K562 (cell line): ENCODE data around the gene DNMBP. TPM values are rescaled to one million over a fixed set of nuclear protein-coding genes. Genes with fewer than 3 reads are reported as not detected.

Source experiments
- ARNT ChIP-seq, 2 experiments: fragments of 450-650 bp; IDR thresholded peaks; 2 replicates each; pipeline ENCODE4 v1.6.1; 2016; ENCODE audit warnings: mild to moderate bottlenecking in 1 of 2
- DNMT1 ChIP-seq: fragments of 450-650 bp; IDR thresholded peaks from 2 replicates; pipeline ENCODE4 v1.6.1; 2016; ENCODE audit warnings: antibody characterized with exemption, mild to moderate bottlenecking
- EGR1 ChIP-seq: fragments of 450-650 bp; conservative IDR thresholded peaks from 2 replicates; pipeline ENCODE4 v1.6.1; 2017; ENCODE audit warnings: mild to moderate bottlenecking
- FOSL1 ChIP-seq: fragments of 200-800 bp; sonication (Bioruptor generic); conservative IDR thresholded peaks from 2 replicates; pipeline ENCODE4 v1.6.1; 2016; ENCODE audit warnings: missing genetic modification characterization, missing compliant biosample characterization
- FOXK2 ChIP-seq, 2 experiments: fragments of 450-650 bp; IDR thresholded peaks in 1 of 2; conservative IDR thresholded peaks in 1 of 2; 2 replicates each; pipeline ENCODE4 v1.6.1; 2016; ENCODE audit warnings: low read depth in 2 of 2, mild to moderate bottlenecking in 1 of 2
- FOXM1 ChIP-seq, 2 experiments: fragments of 450-650 bp in 1 of 2; sonication (generic) in 1 of 2; formaldehyde crosslinking in 1 of 2; IDR thresholded peaks; 2 replicates each; pipeline versions ENCODE4 v1.6.1 to v1.9.0; 2017 to 2022; ENCODE audit warnings: low read depth in 2 of 2, mild to moderate bottlenecking in 2 of 2, missing genetic modification reagents in 1 of 2, moderate library complexity in 1 of 2
- HCFC1 ChIP-seq: IDR thresholded peaks from 2 replicates; pipeline ENCODE4 v1.6.1; 2012; ENCODE audit warnings: low read depth, low read length, improper control_type of control experiment
- KAT2B ChIP-seq: IDR thresholded peaks from one replicate; pipeline ENCODE4 v1.6.1; 2012; ENCODE audit warnings: low read depth, mild to moderate bottlenecking, control low read depth, inconsistent platforms, low read length, moderate library complexity
- KLF6 ChIP-seq: fragments of 250-450 bp; sonication (Bioruptor Pico); IDR thresholded peaks from 2 replicates; pipeline ENCODE4 v1.4.0; 2020; ENCODE audit warnings: mild to moderate bottlenecking, moderate library complexity, borderline replicate concordance
- MCM3 ChIP-seq: fragments of 450-650 bp; IDR thresholded peaks from 2 replicates; pipeline ENCODE4 v1.6.1; 2016
- MCM7 ChIP-seq, 2 experiments: fragments of 450-650 bp; IDR thresholded peaks; 2 replicates each; pipeline ENCODE4 v1.6.1; 2016 to 2018
- MXI1 ChIP-seq: IDR thresholded peaks from 2 replicates; pipeline ENCODE4 v1.6.1; 2011; ENCODE audit warnings: low read depth, mild to moderate bottlenecking, improper control_type of control experiment, low read length
- NR1H2 ChIP-seq: sonication (generic); formaldehyde crosslinking; IDR thresholded peaks from 2 replicates; pipeline ENCODE4 v1.4.0; 2020; ENCODE audit warnings: mild to moderate bottlenecking, missing genetic modification reagents
- POLR2G ChIP-seq: fragments of 200-400 bp; formaldehyde crosslinking; IDR thresholded peaks from 2 replicates; pipeline ENCODE4 v1.6.1; 2017; ENCODE audit warnings: low read depth, mild to moderate bottlenecking, antibody characterized with exemption, low read length, moderate library complexity
- RBFOX2 ChIP-seq: fragments of 200-400 bp; formaldehyde crosslinking; IDR thresholded peaks from 2 replicates; pipeline ENCODE4 v1.6.1; 2017; ENCODE audit warnings: low read depth, mild to moderate bottlenecking, low read length, moderate library complexity
- SMC3 ChIP-seq: conservative IDR thresholded peaks from 2 replicates; pipeline ENCODE4 v1.6.1; 2011; ENCODE audit warnings: low read depth, low read length, improper control_type of control experiment; ENCODE audit not compliant: insufficient read depth
- STAT6 ChIP-seq: sonication (generic); formaldehyde crosslinking; IDR thresholded peaks from 2 replicates; pipeline ENCODE4 v1.8.1; 2023; ENCODE audit warnings: mild to moderate bottlenecking, missing genetic modification reagents
- TEAD2 ChIP-seq: fragments of 450-650 bp; IDR thresholded peaks from 2 replicates; pipeline ENCODE4 v1.6.1; 2016; ENCODE audit warnings: missing genetic modification characterization, control low read depth, missing compliant biosample characterization
- XRCC4 ChIP-seq: IDR thresholded peaks from one replicate; pipeline ENCODE4 v1.6.1; 2011; ENCODE audit not compliant: insufficient read depth, insufficient read length; ENCODE audit errors: extremely low read depth
- YY1 ChIP-seq, 3 experiments: IDR thresholded peaks; 2 replicates each; pipeline ENCODE4 v1.6.1; 2011; ENCODE audit warnings: low read length in 2 of 3, mild to moderate bottlenecking in 2 of 3, moderate library complexity in 2 of 3, borderline replicate concordance in 1 of 3, control low read depth in 1 of 3, low read depth in 1 of 3; ENCODE audit not compliant: insufficient read depth in 3 of 3, insufficient replicate concordance in 2 of 3, control insufficient read depth in 1 of 3, insufficient read length in 1 of 3; ENCODE audit errors: extremely low read depth in 1 of 3
- ZBTB8A ChIP-seq: fragments of 450-650 bp; IDR thresholded peaks from 2 replicates; pipeline ENCODE4 v1.6.1; 2018; ENCODE audit warnings: mild to moderate bottlenecking, moderate library complexity; ENCODE audit not compliant: partially characterized antibody
- polyA plus RNA-seq, 8 experiments: library from polyadenylated mRNA; depleted of rRNA in 4 of 8; stranded (reverse) in 5 of 8; unstranded in 3 of 8; fragments of >200 nt; fragmentation: Nextera tagmentation in 2 of 8; fragmentation: Illumina TruSeq in 1 of 8; extraction: Ambion mirVana in 2 of 8; extraction: Trizol in 1 of 8; gene quantifications; 2 replicates each; pipeline versions ENCODE4 v1.2.1 to v1.2.3, GENCODE V29; 2011 to 2014; ENCODE audit warnings: inconsistent platforms in 1 of 8, missing spikeins in 1 of 8
- total RNA-seq, 7 experiments: library from RNA; depleted of rRNA in 6 of 7; stranded (reverse); fragments of >200 nt in 6 of 7; fragmentation: Illumina TruSeq in 2 of 7; extraction: Trizol in 2 of 7; gene quantifications; 2 replicates each; pipeline versions ENCODE4 v1.2.1 to v1.2.3, GENCODE V29; 2011 to 2021; ENCODE audit warnings: low replicate concordance in 1 of 7
- TF ChIP-seq, protein P1 (sequence below): sonication (generic); formaldehyde crosslinking; IDR thresholded peaks from 2 replicates; pipeline ENCODE4 v1.8.1; 2023; ENCODE audit warnings: mild to moderate bottlenecking, missing genetic modification reagents

DNMBP gene
- total and polyA plus RNA-seq, 9 of the 15 experiments (the other 6 are each of a cell fraction or from before 2014, with no cell fraction given), result 0.83 to 3.7 (median 2.2) TPM

DNA sequence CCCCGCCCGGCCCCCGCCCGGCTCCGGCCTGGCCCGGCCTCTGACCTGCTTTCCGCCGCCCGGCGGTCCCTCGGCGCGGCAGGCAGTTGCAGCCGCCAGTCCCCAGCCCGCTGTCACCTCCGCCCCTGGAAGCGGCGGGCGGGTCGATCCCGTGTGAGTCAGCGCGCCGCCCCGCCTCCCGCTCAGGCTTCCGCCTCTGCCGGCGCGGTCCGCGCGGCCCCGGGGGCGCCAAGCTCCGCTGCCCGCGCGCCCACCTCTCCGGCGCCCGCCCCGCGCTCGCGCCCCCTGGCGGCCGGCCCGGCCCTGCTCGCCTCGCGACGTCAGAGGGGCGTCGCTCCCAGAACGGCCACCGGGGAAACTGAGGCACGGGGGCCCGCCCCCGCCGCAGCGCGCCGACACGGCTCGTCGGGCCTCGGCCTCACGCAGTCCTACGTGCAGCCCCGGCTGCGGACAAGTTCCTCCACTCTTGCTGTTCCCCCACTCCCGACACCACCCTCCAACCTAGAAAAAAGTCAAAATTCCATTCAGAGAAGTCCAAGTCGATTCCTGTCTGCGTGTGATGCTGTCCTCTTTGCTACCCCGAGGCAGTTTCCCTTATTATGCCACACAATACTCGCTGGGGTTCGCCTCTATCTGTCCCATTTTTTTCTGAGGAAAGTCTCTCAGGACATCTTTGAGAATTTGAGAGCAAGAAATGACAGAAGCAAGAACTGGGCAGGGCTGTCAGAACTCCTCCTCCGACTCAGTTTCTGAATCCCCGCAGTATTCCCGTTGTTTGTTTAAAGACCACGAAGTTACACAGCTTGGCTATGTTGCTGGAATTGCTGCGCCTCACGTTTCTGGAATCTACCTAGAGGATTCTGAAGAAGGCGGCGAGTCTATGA is at the start of gene DNMBP (continued):
- no peak for TF ChIP-seq STAT6 (CRISPR knock-in tag)
- 0 out of 2 replicates have a peak, but pooled peaks have one; percentile 15 for TF ChIP-seq SMC3
- TF ChIP-seq NR1H2, result no peak
- TF ChIP-seq RBFOX2, result peak; percentile 58
- TF ChIP-seq POLR2G, result peak; percentile 80
- TF ChIP-seq FOXM1 (IDR thresholded peaks at IDR 0.05; ENCODE audit: low read depth), result no peak
- TF ChIP-seq FOXM1 (CRISPR knock-in tag; IDR thresholded peaks at IDR 0.05; ENCODE audit: low read depth), result no peak
- no peak for TF ChIP-seq ZBTB8A
- TF ChIP-seq MCM7 (IDR thresholded peaks at IDR 0.05), result no peak
- peak; percentile 34; the same call in 1 of the 2 replicates for TF ChIP-seq EGR1
- TF ChIP-seq FOXK2 (conservative IDR thresholded peaks at IDR 0.05 in 1 of 2, IDR thresholded peaks at IDR 0.05 in 1 of 2; ENCODE audit: low read depth in 2 of 2), result no peak
- TF ChIP-seq MCM3, result no peak
- TF ChIP-seq KLF6, result no peak
- no peak for TF ChIP-seq DNMT1
- TF ChIP-seq MXI1, result no peak
- TF ChIP-seq, protein P1, sequence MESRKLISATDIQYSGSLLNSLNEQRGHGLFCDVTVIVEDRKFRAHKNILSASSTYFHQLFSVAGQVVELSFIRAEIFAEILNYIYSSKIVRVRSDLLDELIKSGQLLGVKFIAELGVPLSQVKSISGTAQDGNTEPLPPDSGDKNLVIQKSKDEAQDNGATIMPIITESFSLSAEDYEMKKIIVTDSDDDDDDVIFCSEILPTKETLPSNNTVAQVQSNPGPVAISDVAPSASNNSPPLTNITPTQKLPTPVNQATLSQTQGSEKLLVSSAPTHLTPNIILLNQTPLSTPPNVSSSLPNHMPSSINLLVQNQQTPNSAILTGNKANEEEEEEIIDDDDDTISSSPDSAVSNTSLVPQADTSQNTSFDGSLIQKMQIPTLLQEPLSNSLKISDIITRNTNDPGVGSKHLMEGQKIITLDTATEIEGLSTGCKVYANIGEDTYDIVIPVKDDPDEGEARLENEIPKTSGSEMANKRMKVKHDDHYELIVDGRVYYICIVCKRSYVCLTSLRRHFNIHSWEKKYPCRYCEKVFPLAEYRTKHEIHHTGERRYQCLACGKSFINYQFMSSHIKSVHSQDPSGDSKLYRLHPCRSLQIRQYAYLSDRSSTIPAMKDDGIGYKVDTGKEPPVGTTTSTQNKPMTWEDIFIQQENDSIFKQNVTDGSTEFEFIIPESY, result no peak
- no peak for TF ChIP-seq XRCC4
- peak; percentile 4; the same call in 1 of the 2 replicates for TF ChIP-seq HCFC1
- no peak for TF ChIP-seq KAT2B
- TF ChIP-seq ARNT (IDR thresholded peaks at IDR 0.05), result no peak
- peak in 2 of 3 experiments; percentile 3 to 13 for TF ChIP-seq YY1 (IDR thresholded peaks at IDR 0.05; ENCODE audit: borderline replicate concordance in 1 of 3, control insufficient read depth in 1 of 3, extremely low read depth in 1 of 3, insufficient read depth in 3 of 3, insufficient read length in 1 of 3, insufficient replicate concordance in 2 of 3, low read depth in 1 of 3, low read length in 2 of 3)
- peak; percentile 89 for TF ChIP-seq FOSL1 (tag)
- no peak for TF ChIP-seq TEAD2
